ENCODE data around the gene NDC1. TPM values are rescaled to one million over a fixed set of nuclear protein-coding genes. Genes with fewer than 3 reads are reported as not detected.
"Not testable (repeated sequence)": the region's sequence is repeated elsewhere in the genome, so short reads cannot be mapped to it uniquely, and the experiment has no call there.

The NDC1 gene
- total RNA-seq, 1 donor from 2014 or later: 28.4 TPM

DNA sequence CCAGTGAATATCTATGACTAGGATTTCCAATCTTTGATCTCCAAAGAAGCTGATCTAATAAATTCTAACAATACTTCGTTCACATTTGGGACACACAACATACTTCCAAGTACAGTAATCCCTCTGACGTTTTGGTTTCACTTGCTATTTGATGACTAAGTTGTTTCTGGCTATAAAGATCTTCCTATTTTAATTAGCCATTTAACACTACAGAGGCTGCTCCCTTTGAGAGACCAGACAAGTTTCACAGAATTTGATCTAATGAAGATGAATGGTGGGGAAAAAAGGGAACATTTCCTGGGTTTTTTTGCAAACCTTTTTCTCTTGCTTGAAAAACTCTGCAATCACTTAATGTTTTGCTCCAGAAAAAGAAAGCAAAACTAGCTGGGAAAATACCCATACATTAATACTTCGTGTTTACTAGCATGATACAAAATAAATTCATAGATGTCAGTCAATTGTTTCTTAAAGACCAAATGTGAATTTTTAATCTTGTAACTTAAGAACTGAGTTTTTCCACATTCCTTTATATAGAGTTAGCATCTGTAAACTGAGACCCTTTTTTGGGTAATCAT, 71.2 kb downstream of the NDC1 start:
- intact Hi-C loops (cut with micrococcal nuclease): no loop called here

DNA sequence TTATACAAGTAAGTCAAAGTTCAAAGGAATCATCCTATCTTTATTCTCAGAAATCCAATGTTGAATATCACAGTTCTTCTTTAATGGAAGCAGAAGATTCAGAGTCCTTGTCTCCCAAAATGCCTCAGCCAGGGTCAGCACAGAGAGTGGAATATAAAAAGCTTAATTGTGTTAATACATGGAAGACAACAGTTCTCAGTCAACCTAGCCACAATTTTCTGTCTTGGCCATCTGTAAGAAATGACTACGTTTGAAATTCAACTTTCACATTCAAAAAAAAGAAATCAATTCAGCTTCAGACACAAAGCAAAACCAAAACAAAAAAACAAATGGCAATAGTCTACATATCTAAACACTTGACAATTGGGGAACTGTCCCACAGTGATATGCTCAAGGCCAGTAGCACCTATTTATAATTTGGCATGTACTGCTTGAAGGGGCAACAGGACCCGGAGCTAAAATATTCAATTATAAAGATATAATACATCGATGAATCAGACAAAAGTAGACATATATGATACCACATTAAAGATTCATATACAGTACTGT, 71.8 kb downstream of the NDC1 start:
- intact Hi-C loops (cut with micrococcal nuclease): no loop called here

DNA sequence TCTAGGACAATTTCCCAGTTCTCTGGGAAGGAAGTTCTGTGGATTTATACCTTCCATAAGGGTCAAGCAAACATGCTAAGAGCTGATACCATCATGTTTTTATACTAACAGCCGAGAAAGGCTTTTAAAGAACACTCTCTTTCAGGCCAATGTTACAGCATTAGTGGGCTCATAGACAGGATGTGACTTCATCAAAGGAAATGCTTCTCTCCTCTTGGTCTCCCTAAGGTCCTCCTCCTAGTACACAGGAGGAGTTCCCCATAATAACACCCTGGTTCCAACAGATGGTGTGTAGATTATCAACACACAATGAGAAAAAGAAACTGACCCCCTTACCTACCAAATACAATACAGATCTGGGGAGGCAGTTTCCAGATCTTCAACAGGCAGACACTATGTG, 72.4 kb downstream of the NDC1 start:
- intact Hi-C loops (cut with micrococcal nuclease): no loop called here

- intact Hi-C loops (cut with micrococcal nuclease): no loop called here
These were observed 74.2 kb downstream of the NDC1 start for GRCh38 chr1:53763911-53764310.

DNA sequence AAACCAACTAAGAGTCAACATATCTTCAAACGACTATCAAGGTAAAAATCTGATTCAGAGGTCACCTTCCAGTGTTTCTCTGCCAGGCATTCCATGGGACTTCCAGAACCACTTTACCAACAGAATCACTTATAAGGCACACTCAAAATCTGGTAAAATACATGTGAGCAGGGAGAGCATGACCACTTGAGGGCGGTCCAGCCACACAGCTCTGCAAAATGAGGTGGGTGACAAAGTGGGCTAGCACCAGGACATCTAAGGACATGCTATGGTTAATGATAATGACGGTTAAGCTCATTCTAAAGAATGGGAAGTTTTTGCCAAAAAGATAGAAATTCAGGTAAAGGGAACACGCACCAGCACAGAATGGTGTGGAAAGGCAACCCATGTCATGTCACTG, 74.6 kb downstream of the NDC1 start:
- intact Hi-C loops (cut with micrococcal nuclease): no loop called here

- intact Hi-C loops (cut with micrococcal nuclease): not testable (repeated sequence)
These were observed 77.6 kb downstream of the NDC1 start for GRCh38 chr1:53760497-53760896.

- intact Hi-C loops (cut with micrococcal nuclease): no loop called here
These were observed 82.2 kb downstream of the NDC1 start for GRCh38 chr1:53755874-53756273.

DNA sequence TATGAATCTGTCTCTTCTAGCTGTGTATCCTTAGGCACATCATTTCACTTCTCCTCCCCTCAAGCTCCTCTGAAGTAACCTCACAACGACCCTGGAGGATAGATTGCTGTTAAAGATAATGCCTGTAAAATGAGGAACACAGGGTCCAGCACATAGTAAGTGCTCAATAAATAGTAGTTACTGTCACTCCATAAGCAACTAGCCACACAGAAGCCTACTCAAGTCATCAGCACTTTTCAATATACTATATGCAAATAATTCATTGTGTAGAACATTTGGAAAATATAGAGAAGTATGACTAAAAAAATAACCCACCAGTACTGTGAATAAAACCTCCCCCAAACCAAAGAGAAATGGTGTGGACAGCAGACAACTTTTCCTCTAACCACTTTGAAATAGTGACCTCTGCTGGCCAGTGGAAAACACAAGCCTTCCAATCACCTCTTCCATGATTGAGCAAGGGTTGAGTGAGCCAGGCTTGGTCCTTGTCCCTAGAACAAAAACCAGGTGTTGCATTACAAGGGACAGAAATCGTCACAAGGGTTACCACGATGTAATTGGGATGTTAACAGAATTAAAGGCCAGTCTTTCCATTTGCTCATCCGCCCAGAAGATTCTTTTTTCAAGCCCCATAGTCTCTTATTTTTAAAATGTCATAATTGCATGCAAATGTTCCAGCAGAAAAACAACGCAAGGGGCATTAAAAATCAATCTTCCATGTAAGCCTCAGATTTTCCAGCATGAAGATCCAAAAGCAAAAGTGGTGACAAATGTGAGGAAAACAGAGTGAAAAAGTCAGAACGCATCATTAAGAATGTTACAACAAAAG, 83.4 kb downstream of the NDC1 start:
- intact Hi-C loops (cut with micrococcal nuclease): loop anchor here (1.0 kb wide), 1 partner anchor 269 kb away; no protein-coding TSS in a partner anchor

DNA sequence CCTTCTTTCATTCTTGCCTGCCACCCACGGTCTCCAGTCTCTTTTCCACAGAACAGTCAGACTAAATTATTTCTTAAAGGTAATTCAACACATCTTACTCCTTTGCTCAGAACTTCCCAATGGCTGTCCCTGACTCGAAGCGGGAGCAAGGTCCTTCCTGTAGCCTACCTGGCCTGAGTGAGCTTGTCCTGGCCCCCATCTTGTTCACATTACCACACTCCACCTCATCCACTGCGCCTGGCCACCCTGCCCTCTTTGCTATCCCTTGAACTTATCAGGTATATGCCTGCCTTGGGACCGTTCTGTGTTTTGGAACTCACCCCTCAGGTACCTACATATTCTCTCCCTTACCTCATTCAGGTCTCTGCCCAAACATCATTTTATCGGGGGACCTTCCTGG, 85.8 kb downstream of the NDC1 start:
- intact Hi-C loops (cut with micrococcal nuclease): no loop called here

GRCh38 chr1:53747841-53748240, 90.3 kb downstream of the NDC1 start:
- intact Hi-C loops (cut with micrococcal nuclease): no loop called here

GRCh38 chr1:53740621-53741105, 97.4 kb downstream of the NDC1 start:
- intact Hi-C loops (cut with micrococcal nuclease): no loop called here

- intact Hi-C loops (cut with micrococcal nuclease): no loop called here
These were observed 98.9 kb downstream of the NDC1 start, which contains the start of gene GLIS1 for GRCh38 chr1:53739109-53739681. TSS of gene GLIS1 (minus strand) at chr1:53739164. CDS start at chr1:53738064, 1,100 bp downstream.

DNA sequence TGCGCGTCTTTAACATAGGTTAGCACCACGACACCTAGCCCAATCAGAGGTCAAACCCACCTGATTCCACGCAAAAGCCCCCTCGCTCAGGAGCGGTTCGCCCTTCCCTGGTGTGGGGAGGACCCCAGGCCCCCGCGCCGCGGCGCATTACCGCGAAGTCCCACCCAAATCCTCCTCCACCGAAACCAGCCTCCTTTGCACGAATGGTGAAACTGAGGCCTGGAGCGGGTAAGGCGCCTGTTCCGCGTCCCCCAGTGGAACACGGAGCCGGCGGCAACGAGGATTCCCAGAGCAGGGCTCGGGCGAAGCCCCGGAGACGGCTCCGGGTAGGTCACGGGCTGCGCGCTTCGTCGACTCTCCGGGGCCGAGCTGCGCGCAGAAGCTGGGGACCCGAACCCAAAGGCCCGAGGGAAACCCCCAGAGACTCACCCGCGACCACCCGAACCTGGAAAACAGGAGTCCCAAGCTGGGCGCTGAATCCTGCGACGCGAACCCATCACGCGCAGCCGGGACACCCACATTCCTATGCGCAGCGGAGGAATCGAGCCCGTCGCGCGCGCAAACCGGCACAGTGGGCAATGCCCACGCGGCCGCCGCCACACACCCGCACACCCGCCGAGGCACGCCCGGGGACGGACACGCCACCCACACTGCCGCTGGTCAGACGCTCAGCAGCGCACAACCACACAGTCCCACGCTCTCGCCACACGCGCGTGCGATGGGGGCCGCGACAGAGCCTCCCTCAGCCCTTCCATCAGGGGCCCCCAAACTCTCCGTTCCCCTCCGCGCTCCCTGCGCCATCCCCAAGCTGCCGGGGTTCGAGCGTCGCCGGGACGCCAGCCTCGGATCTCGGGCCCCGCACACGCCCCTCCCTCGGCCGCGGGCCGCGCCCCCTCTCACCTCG, 99.6 kb downstream of the NDC1 start:
- intact Hi-C loops (cut with micrococcal nuclease): no loop called here

- intact Hi-C loops (cut with micrococcal nuclease): no loop called here
These were observed 100.4 kb downstream of the NDC1 start for GRCh38 chr1:53737648-53738204.

DNA sequence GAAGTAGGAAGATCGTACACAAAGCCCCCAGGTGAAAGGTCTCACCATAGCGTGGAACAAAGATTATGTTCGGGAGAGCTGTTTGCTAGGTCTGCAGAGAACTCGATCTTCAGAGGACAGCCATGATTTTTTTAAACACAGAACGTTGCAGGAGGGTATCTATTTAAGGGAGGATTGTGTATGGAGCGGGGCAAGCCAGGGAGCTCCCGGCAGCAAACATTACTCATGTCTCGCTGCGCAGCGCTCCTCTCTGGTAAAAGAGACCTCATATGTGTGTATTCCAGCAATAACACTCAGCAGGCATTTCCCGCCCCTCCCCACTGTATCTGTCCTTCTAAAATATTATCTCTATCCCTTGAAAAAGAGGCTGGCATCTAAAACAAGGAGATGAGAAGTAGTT, 101.8 kb downstream of the NDC1 start:
- intact Hi-C loops (cut with micrococcal nuclease): no loop called here

DNA sequence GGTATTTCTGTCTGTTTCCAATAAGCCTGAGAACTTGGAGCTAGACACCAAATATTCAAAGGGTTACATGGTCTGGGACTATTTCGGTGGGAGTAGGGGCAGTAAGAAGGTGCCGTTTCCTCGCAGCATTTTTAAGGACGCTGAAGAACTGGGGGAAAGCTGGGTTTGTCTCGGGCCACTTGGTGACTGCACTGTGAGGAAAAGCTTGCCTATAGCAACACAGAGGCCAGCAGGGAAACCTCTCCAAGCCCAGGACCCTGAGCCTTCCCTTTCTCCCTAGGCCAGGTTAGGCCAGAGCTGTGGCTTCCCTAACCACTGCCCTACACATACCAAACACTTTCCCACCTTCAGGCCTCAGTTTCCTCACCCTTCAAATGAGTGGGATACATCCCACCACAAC, 102.4 kb downstream of the NDC1 start:
- intact Hi-C loops (cut with micrococcal nuclease): no loop called here

- intact Hi-C loops (cut with micrococcal nuclease): no loop called here
These were observed 102.8 kb downstream of the NDC1 start for GRCh38 chr1:53735261-53735660.

DNA sequence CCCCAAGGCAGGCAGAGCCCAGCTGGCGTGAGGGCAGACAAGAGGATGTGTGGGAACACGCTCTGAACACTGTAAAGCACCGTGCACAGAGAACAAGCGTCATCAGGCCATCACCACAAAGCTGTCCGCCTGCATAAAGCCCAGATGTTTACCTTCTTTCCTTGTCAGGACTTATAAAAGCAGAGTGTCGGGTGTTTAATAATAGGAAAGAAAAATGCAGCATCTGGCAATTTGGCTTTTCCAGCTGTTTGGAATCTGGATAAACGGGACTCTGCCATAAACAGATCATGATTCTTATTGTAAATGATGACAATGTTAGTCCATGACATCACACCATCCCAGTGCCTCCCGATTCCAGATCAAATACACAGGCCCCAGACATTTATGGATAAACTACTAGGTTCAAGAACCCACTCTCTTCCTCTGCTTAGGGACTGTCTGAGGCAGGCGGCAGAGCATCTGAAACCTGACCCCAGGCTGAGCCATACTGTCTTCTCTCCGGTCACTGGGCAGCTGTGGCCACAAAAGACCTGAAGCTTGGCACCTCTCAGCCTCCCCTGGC, 103.4 kb downstream of the NDC1 start:
- intact Hi-C loops (cut with micrococcal nuclease): no loop called here

GRCh38 chr1:53733975-53734649, 104.0 kb downstream of the NDC1 start:
- intact Hi-C loops (cut with micrococcal nuclease): no loop called here

DNA sequence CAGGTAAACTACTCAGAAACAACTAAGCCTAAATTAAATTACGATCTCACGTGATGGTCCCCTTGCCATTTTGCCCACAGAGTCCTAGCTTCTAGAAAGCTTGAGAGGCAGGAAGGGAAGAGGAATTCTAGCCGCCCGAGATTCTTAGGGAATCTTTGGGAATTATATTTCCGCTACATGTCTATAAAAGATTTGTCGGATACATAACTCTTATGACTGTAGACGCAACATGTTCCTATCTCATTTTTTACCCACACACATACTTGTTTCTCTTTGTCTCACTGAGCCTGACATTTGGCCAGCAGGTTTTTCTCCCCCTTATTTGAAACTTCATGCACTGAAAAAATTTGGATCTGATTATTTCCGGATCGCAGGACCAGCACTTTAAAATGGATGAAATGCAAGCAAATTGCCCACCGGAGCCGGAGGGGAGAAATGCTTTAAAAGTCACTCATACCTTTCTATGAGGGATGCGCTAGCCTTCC, 104.6 kb downstream of the NDC1 start:
- intact Hi-C loops (cut with micrococcal nuclease): no loop called here

All from T-helper 2 cell treated with Interferon-gamma antibody and Interleukin-4, amounts not matched to agents 100 ng/mL and 5 ng/mL, for 36 hours (primary cell).